ENCODE data around the gene CUTA. TPM values are rescaled to one million over a fixed set of nuclear protein-coding genes. Genes with fewer than 3 reads are reported as not detected.

The CUTA gene
- total RNA-seq, 1 experiment from 2014 or later, result 257 TPM

DNA sequence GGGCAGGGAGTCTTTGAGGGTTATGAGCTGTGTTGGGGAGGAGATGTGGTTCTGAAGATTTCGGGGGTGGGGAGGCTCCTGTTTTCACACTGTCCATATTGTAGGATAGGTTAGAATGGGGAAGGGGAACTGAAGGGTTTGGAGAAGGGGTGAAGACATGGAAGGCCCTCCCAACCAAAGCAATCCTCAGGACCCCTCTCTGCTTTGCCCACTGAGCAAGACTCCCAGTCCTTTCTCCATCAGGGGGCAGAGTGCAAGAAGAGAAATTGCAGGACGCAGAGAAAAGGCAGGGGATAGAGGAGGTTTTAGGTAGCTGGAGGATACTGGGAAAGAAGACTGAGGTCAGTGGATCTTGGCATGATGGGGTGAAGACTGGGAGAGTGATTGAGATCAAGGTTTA is 5.9 kb upstream of the CUTA start:
- Histone ChIP-seq H3K23me2 (ENCODE audit: insufficient read length, low read depth, low read length, poor library complexity, severe bottlenecking) (peaks cover 13% of the 10 kb centered on the region), H3K23ac (ENCODE audit: insufficient read length, low read depth, low read length) (no peak overlapping the region), H4K91ac (ENCODE audit: insufficient read length, low read depth, low read length) (no peak overlapping the region), H2AFZ (ENCODE audit: low read length) (no peak overlapping the region), H2AK5ac (ENCODE audit: insufficient read length, low read length) (no peak overlapping the region), H3T11ph (ENCODE audit: low read length) (no peak overlapping the region), H4K20me1 (ENCODE audit: control insufficient read depth, insufficient read depth, insufficient read length) (no peaks in the 10 kb centered on the region), H2BK120ac (ENCODE audit: low read depth, low read length, poor library complexity, severe bottlenecking) (no peak overlapping the region), H3K27me3 (ENCODE audit: insufficient read depth, low read length) (no peaks in the 10 kb centered on the region), H2BK20ac (ENCODE audit: low read depth, low read length, poor library complexity, severe bottlenecking) (no peak overlapping the region), H3K18ac (ENCODE audit: insufficient read length, low read depth, low read length) (no peak overlapping the region), H3K14ac (ENCODE audit: insufficient read depth, low read length) (no peak overlapping the region), H2BK5ac (ENCODE audit: insufficient read length, low read length) (no peak overlapping the region), H3K9ac (ENCODE audit: extremely low read depth, insufficient read length, low read length) (no peak overlapping the region), H4K5ac (ENCODE audit: insufficient read length, low read depth, low read length) (no peak overlapping the region), H3K79me2 (ENCODE audit: insufficient read depth, low read length) (peaks cover 3% of the 10 kb centered on the region; the same call in 1 of the 2 replicates), H2BK12ac (ENCODE audit: insufficient read length, low read depth, low read length) (no peak overlapping the region), H3K4me1 (ENCODE audit: insufficient read depth, low read length) (peaks cover 7% of the 10 kb centered on the region), H3K56ac (ENCODE audit: insufficient read length, low read depth, low read length) (no peak overlapping the region), H3K4ac (ENCODE audit: low read depth, low read length) (no peak overlapping the region), H3K4me2 (ENCODE audit: insufficient read depth, insufficient read length, low read length) (no peak overlapping the region), H3K27ac (ENCODE audit: insufficient read length, low read depth, low read length) (no peak overlapping the region), H2BK15ac (ENCODE audit: low read depth, low read length) (no peak overlapping the region), H4K8ac (replicated peaks; ENCODE audit: insufficient read length, low read depth, low read length) (no peak overlapping the region), H3K9me3 (ENCODE audit: control insufficient read depth, low read depth, low read length) (no peaks in the 10 kb centered on the region), H3K79me1 (ENCODE audit: insufficient read depth, low read depth, low read length, poor library complexity, severe bottlenecking) (peaks cover 3% of the 10 kb centered on the region)
- Mint-ChIP-seq H3K36me3 (ENCODE audit: insufficient read depth in 1 of 3, low read depth in 3 of 3) (peaks cover 24 to 27% (median 26%) of the 10 kb centered on the region in 3 experiments), H3K4me3 (peak overlapping the region; percentile 81 to 87; a peak in 2 of 5 replicates), H3K27me3 (ENCODE audit: low read depth) (no peaks in the 10 kb centered on the region), H3K4me1 (peaks cover 72 to 73% of the 10 kb centered on the region in 2 experiments), H3K27ac (peak overlapping the region in 2 of 3 experiments; percentile 68 to 93; a peak in 4 of 7 replicates), H3K9me3 (no peaks in the 10 kb centered on the region; a peak in 1 of 5 replicates)
- no CpG with 5 or more reads among the region's 2 CpGs for WGBS (ENCODE audit: extremely low coverage, insufficient read length, low lambda C conversion rate)
- TF ChIP-seq, protein P1, sequence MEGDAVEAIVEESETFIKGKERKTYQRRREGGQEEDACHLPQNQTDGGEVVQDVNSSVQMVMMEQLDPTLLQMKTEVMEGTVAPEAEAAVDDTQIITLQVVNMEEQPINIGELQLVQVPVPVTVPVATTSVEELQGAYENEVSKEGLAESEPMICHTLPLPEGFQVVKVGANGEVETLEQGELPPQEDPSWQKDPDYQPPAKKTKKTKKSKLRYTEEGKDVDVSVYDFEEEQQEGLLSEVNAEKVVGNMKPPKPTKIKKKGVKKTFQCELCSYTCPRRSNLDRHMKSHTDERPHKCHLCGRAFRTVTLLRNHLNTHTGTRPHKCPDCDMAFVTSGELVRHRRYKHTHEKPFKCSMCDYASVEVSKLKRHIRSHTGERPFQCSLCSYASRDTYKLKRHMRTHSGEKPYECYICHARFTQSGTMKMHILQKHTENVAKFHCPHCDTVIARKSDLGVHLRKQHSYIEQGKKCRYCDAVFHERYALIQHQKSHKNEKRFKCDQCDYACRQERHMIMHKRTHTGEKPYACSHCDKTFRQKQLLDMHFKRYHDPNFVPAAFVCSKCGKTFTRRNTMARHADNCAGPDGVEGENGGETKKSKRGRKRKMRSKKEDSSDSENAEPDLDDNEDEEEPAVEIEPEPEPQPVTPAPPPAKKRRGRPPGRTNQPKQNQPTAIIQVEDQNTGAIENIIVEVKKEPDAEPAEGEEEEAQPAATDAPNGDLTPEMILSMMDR (conservative IDR thresholded peaks at IDR 0.05), result no peak
- no peak for DNase-seq

Data from H9 (cell line).